ENCODE results near the gene SMURF1. TPM values are rescaled to one million over a fixed set of nuclear protein-coding genes. Genes with fewer than 3 reads are reported as not detected.

SMURF1 gene
- total and polyA plus RNA-seq, 2 of the 4 experiments (the other 2 are of a cell fraction), result 13.4 to 20.3 TPM

GRCh38 chr7:99000904-99001465, 142.9 kb downstream of the SMURF1 start:
- dilution Hi-C loops (cut with HindIII; ENCODE audit: low sequenced_read_pairs, unreplicated experiment) (no loop called here), in situ Hi-C loops (cut with MboI; ENCODE audit: low sequenced_read_pairs) (no loop called here), intact Hi-C loops (cut with micrococcal nuclease) (no loop called here)
- Histone ChIP-seq H2BK120ac (ENCODE audit: low read depth, low read length) (no peak overlapping the region), H4K20me1 (ENCODE audit: insufficient read depth, low read length) (0 out of 2 replicates have a peak, but pooled peaks cover 2% of the 10 kb centered on the region), H3K18ac (ENCODE audit: low read depth, low read length) (no peak overlapping the region), H2AFZ (replicated peaks; ENCODE audit: low read length, poor library complexity) (no peak overlapping the region), H4K5ac (ENCODE audit: low read depth, low read length) (no peak overlapping the region), H4K91ac (ENCODE audit: insufficient read depth, low read depth, low read length) (no peak overlapping the region), H3K23ac (ENCODE audit: low read depth, low read length) (no peak overlapping the region), H3K27me3 (ENCODE audit: control insufficient read depth, insufficient read depth, low read length) (no peaks in the 10 kb centered on the region), H3K4me2 (ENCODE audit: low read depth, low read length) (no peak overlapping the region), H4K8ac (ENCODE audit: low read depth in 2 of 2, low read length in 2 of 2) (no peak overlapping the region), H3K9ac (ENCODE audit: low read depth, low read length) (no peak overlapping the region), H3K79me1 (ENCODE audit: low read depth in 1 of 2, low read length in 2 of 2) (peaks cover 2 to 6% of the 10 kb centered on the region in 2 experiments; a peak in 2 of 4 replicates), H2BK5ac (ENCODE audit: low read depth, low read length, poor library complexity, severe bottlenecking) (no peak overlapping the region), H2AK5ac (ENCODE audit: low read depth, low read length) (no peak overlapping the region), H2BK20ac (ENCODE audit: low read depth, low read length) (no peak overlapping the region), H3K4ac (ENCODE audit: low read depth, low read length) (no peak overlapping the region), H2BK15ac (ENCODE audit: low read depth, low read length) (no peak overlapping the region), H3K4me3 (ENCODE audit: insufficient read depth, low read depth, low read length) (no peak overlapping the region), H2AK9ac (replicated peaks; ENCODE audit: low read depth, low read length, poor library complexity) (no peak overlapping the region), H3K4me1 (ENCODE audit: control insufficient read depth, insufficient read depth, low read length) (no peaks in the 10 kb centered on the region), H3K9me3 (ENCODE audit: control insufficient read depth, insufficient read depth, low read length) (no peaks in the 10 kb centered on the region), H3K56ac (ENCODE audit: extremely low read depth, insufficient read depth, low read length) (no peak overlapping the region), H3K27ac (ENCODE audit: insufficient read depth, low read length) (no peak overlapping the region), H3K9me1 (ENCODE audit: insufficient read depth, low read length) (peaks cover 4% of the 10 kb centered on the region; the same call in 1 of the 2 replicates), H3K36me3 (ENCODE audit: control insufficient read depth, insufficient read depth, low read length) (peaks cover 70% of the 10 kb centered on the region), H3K14ac (replicated peaks; ENCODE audit: low read depth, low read length) (no peak overlapping the region)
- ATAC-seq (ENCODE audit: low read depth) (no peak), DNase-seq (no peak)
- TF ChIP-seq POLR2A (IDR thresholded peaks at IDR 0.05; ENCODE audit: low read depth, low read length) (no peak), CTCF (conservative IDR thresholded peaks at IDR 0.05; ENCODE audit: low read depth, low read length) (no peak), FOS (IDR thresholded peaks at IDR 0.05; ENCODE audit: low read depth, low read length) (no peak), CHD1 (IDR thresholded peaks at IDR 0.05; ENCODE audit: low read depth, low read length) (no peak), RFX5 (IDR thresholded peaks at IDR 0.05; ENCODE audit: low read depth, low read length) (no peak), MXI1 (IDR thresholded peaks at IDR 0.05; ENCODE audit: borderline replicate concordance, low read depth, low read length) (no peak), USF2 (IDR thresholded peaks at IDR 0.05; ENCODE audit: low read depth, low read length) (no peak), RCOR1 (IDR thresholded peaks at IDR 0.05; ENCODE audit: insufficient replicate concordance, low read length) (no peak), MAFK (IDR thresholded peaks at IDR 0.05; ENCODE audit: low read depth, low read length) (no peak), SMC3 (IDR thresholded peaks at IDR 0.05; ENCODE audit: low read depth, low read length) (no peak), ELK1 (IDR thresholded peaks at IDR 0.05; ENCODE audit: borderline replicate concordance, low read depth, low read length) (no peak), BHLHE40 (IDR thresholded peaks at IDR 0.05; ENCODE audit: low read depth, low read length) (no peak), NFE2L2 (IDR thresholded peaks at IDR 0.05; ENCODE audit: low read depth, low read length) (no peak)
- BruUV-seq (replicated peaks), result no TSS peak
- 100% methylated on average over 6 of the region's 14 CpGs; no CpG with 5 or more reads in 1 of the 2 experiments for WGBS, 2 experiments (ENCODE audit: extremely low coverage in 2 of 2, insufficient read length in 1 of 2)
- POLR2A ChIA-PET (ENCODE audit: unreplicated experiment), result no interaction called here
- CTCF ChIA-PET, result no interaction called here
